ENCODE results near the gene RAB3GAP2.
A peak's percentile ranks its signal among the peaks of the same experiment; 100 is the strongest.

The RAB3GAP2 gene

GRCh38 chr1:220303871-220304270 is 31.6 kb upstream of the RAB3GAP2 start:
- Histone ChIP-seq H3K4me3 (ENCODE audit: low read length) (no peak overlapping the region), H3K9ac (ENCODE audit: low read depth, low read length) (no peak overlapping the region), H3K36me3 (ENCODE audit: insufficient read depth, low read length) (no peaks in the 10 kb centered on the region), H3K4me1 (ENCODE audit: insufficient read depth, low read length) (peaks cover 8% of the 10 kb centered on the region), H3K9me3 (ENCODE audit: insufficient read depth, low read depth, low read length) (no peaks in the 10 kb centered on the region), H3K27ac (ENCODE audit: low read depth, low read length) (no peak overlapping the region), H3K27me3 (ENCODE audit: insufficient read depth, low read length) (no peaks in the 10 kb centered on the region)
- 91% methylated on average over 4 of the region's 4 CpGs for WGBS

GRCh38 chr1:220301630-220302029 is 29.4 kb upstream of the RAB3GAP2 start:
- peaks cover 8% of the 10 kb centered on the region for H3K4me1 ChIP-seq (ENCODE audit: insufficient read depth, low read length)
- H3K27ac ChIP-seq (ENCODE audit: low read depth, low read length), result no peak overlapping the region
- H3K4me3 ChIP-seq (ENCODE audit: low read length), result no peak overlapping the region
- H3K36me3 ChIP-seq (ENCODE audit: insufficient read depth, low read length), result no peaks in the 10 kb centered on the region
- no peaks in the 10 kb centered on the region for H3K9me3 ChIP-seq (ENCODE audit: insufficient read depth, low read depth, low read length)
- H3K9ac ChIP-seq (ENCODE audit: low read depth, low read length), result no peak overlapping the region
- WGBS, result 46% methylated on average over 2 of the region's 2 CpGs
- H3K27me3 ChIP-seq (ENCODE audit: insufficient read depth, low read length), result no peaks in the 10 kb centered on the region

DNA sequence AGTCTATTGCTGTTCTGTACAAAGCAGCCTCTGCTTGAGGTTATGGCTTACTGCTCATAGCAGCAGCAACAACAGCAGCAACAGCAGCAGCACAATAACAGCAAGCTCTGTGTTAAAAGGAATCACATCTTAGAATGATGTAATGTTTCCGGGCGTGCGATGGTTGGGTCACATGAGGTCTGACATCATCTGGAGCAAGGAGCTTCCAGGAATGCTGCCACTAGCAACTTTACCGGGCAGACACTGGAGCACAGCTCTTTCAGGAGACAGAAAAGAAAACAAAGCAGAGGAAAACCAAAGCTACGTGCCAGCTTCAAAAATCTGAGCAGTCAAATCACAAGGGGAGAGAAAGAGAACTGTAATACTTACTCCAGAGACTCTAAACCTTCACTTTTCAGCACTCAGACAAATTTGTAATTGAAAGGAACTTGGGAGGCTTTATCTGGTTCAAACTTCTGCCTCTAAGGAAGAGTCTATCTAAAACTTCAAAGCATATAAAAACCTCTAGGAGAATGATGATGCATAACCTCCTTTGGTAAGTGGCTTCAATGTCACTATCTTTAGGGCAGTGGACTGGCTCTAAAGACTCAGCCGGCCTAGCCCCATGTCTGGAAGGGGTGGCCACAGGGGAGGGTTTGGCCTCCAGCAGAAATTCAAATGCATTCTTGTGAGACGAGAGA is 28.3 kb upstream of the RAB3GAP2 start:
- Histone ChIP-seq H3K27ac (ENCODE audit: low read depth, low read length) (no peak overlapping the region; the same call in 1 of the 2 replicates), H3K9me3 (ENCODE audit: insufficient read depth, low read depth, low read length) (no peaks in the 10 kb centered on the region), H3K27me3 (ENCODE audit: insufficient read depth, low read length) (no peaks in the 10 kb centered on the region), H3K36me3 (ENCODE audit: insufficient read depth, low read length) (no peaks in the 10 kb centered on the region), H3K4me1 (ENCODE audit: insufficient read depth, low read length) (peaks cover 8% of the 10 kb centered on the region), H3K9ac (ENCODE audit: low read depth, low read length) (no peak overlapping the region), H3K4me3 (ENCODE audit: low read length) (no peak overlapping the region)
- WGBS, result 53% methylated on average over 7 of the region's 7 CpGs

GRCh38 chr1:220299337-220299736 is 27.1 kb upstream of the RAB3GAP2 start:
- no peaks in the 10 kb centered on the region for H3K36me3 ChIP-seq (ENCODE audit: insufficient read depth, low read length)
- H3K27me3 ChIP-seq (ENCODE audit: insufficient read depth, low read length), result no peaks in the 10 kb centered on the region
- H3K27ac ChIP-seq (ENCODE audit: low read depth, low read length), result no peak overlapping the region
- H3K4me1 ChIP-seq (ENCODE audit: insufficient read depth, low read length), result peaks cover 8% of the 10 kb centered on the region
- H3K9me3 ChIP-seq (ENCODE audit: insufficient read depth, low read depth, low read length), result no peaks in the 10 kb centered on the region
- H3K4me3 ChIP-seq (ENCODE audit: low read length), result no peak overlapping the region
- 93% methylated on average over 5 of the region's 7 CpGs for WGBS
- H3K9ac ChIP-seq (ENCODE audit: low read depth, low read length), result no peak overlapping the region

DNA sequence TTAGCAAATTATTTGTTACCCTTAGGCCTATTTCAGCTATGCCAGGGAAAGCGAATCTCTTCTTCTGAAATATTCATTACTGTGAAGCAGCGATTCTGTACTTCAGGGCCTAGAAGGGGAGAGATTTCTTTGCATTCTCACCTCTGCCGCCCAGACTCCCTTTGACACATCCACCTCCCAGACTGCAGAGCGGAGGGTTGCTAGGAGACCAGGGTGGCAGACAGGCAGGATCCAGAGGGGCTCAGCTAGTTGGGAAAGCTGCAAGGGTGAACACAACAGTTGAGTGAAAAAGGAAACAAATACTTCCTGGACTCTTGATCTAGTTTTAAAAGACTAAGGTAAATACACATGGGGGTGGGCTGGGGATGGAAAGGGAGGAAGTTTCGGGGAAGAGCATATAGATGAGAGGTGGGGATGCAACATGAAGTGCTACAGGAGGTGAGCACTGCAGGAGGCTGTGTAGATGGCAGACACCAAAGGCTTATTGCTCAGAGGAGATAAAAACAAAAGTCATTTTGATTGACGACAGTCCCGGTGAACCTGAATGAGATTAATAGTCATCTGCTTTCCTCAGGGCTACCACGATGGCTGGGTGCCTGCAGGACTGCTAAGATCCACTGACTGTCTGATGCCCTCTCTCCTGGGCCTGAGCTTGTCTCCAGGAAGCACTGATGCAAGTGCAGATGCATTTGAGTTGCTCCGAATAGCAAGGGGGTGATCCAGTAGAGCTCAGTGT is 26.4 kb upstream of the RAB3GAP2 start:
- H3K27ac ChIP-seq (ENCODE audit: low read depth, low read length), result no peak overlapping the region
- WGBS, result 85% methylated on average over 8 of the region's 9 CpGs
- H3K4me3 ChIP-seq (ENCODE audit: low read length), result no peak overlapping the region
- no peaks in the 10 kb centered on the region for H3K27me3 ChIP-seq (ENCODE audit: insufficient read depth, low read length)
- peaks cover 8% of the 10 kb centered on the region for H3K4me1 ChIP-seq (ENCODE audit: insufficient read depth, low read length)
- H3K9ac ChIP-seq (ENCODE audit: low read depth, low read length), result no peak overlapping the region
- H3K36me3 ChIP-seq (ENCODE audit: insufficient read depth, low read length), result no peaks in the 10 kb centered on the region
- H3K9me3 ChIP-seq (ENCODE audit: insufficient read depth, low read depth, low read length), result no peaks in the 10 kb centered on the region

DNA sequence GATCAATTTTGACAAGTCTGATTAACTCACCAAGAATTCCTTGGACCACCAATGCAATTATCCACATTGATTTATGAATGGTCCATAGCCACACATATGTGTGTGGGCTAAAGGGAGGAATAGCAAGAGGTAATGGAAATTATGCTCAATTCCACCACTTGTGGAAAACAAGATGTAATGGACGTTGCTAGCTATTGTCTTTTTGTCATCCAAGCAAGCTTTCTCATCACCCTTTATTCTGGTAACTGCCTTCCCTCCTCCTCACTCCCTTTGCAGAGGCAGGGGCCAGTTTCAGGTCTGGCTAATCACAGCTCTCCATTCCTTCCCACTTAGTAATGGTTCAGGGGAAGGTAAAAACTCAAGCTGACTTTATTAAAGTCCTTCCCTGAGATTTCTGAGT is 24.7 kb upstream of the RAB3GAP2 start:
- peaks cover 11% of the 10 kb centered on the region for H3K4me1 ChIP-seq (ENCODE audit: insufficient read depth, low read length)
- H3K4me3 ChIP-seq (ENCODE audit: low read length), result no peak overlapping the region
- no peak overlapping the region for H3K9ac ChIP-seq (ENCODE audit: low read depth, low read length)
- H3K9me3 ChIP-seq (ENCODE audit: insufficient read depth, low read depth, low read length), result no peaks in the 10 kb centered on the region
- H3K36me3 ChIP-seq (ENCODE audit: insufficient read depth, low read length), result no peaks in the 10 kb centered on the region
- WGBS, result 100% methylated on average over 1 of the region's 1 CpG
- no peaks in the 10 kb centered on the region for H3K27me3 ChIP-seq (ENCODE audit: insufficient read depth, low read length)
- no peak overlapping the region for H3K27ac ChIP-seq (ENCODE audit: low read depth, low read length)

GRCh38 chr1:220294846-220295301 is 22.6 kb upstream of the RAB3GAP2 start:
- H3K4me3 ChIP-seq (ENCODE audit: low read length), result no peak overlapping the region
- 99% methylated on average over 4 of the region's 4 CpGs for WGBS
- no peaks in the 10 kb centered on the region for H3K36me3 ChIP-seq (ENCODE audit: insufficient read depth, low read length)
- H3K9ac ChIP-seq (ENCODE audit: low read depth, low read length), result no peak overlapping the region
- no peaks in the 10 kb centered on the region for H3K9me3 ChIP-seq (ENCODE audit: insufficient read depth, low read depth, low read length)
- H3K27me3 ChIP-seq (ENCODE audit: insufficient read depth, low read length), result no peaks in the 10 kb centered on the region
- H3K4me1 ChIP-seq (ENCODE audit: insufficient read depth, low read length), result peaks cover 15% of the 10 kb centered on the region
- no peak overlapping the region for H3K27ac ChIP-seq (ENCODE audit: low read depth, low read length)

GRCh38 chr1:220291580-220291979 is 19.3 kb upstream of the RAB3GAP2 start:
- no peaks in the 10 kb centered on the region for H3K36me3 ChIP-seq (ENCODE audit: insufficient read depth, low read length)
- no peak overlapping the region for H3K9ac ChIP-seq (ENCODE audit: low read depth, low read length)
- peaks cover 21% of the 10 kb centered on the region for H3K4me1 ChIP-seq (ENCODE audit: insufficient read depth, low read length)
- no peak overlapping the region for H3K4me3 ChIP-seq (ENCODE audit: low read length)
- H3K27me3 ChIP-seq (ENCODE audit: insufficient read depth, low read length), result no peaks in the 10 kb centered on the region
- H3K9me3 ChIP-seq (ENCODE audit: insufficient read depth, low read depth, low read length), result no peaks in the 10 kb centered on the region
- H3K27ac ChIP-seq (ENCODE audit: low read depth, low read length), result no peak overlapping the region

GRCh38 chr1:220290140-220290761 is 18.0 kb upstream of the RAB3GAP2 start:
- H3K4me1 ChIP-seq (ENCODE audit: insufficient read depth, low read length), result peaks cover 21% of the 10 kb centered on the region
- no peaks in the 10 kb centered on the region for H3K9me3 ChIP-seq (ENCODE audit: insufficient read depth, low read depth, low read length)
- peak overlapping the region; percentile 39 for H3K4me3 ChIP-seq (ENCODE audit: low read length)
- no peaks in the 10 kb centered on the region for H3K36me3 ChIP-seq (ENCODE audit: insufficient read depth, low read length)
- WGBS, result 57% methylated on average over 1 of the region's 4 CpGs
- peak overlapping the region; percentile 10; the same call in 1 of the 2 replicates for H3K9ac ChIP-seq (ENCODE audit: low read depth, low read length)
- peak overlapping the region; percentile 59; the same call in 1 of the 2 replicates for H3K27ac ChIP-seq (ENCODE audit: low read depth, low read length)
- H3K27me3 ChIP-seq (ENCODE audit: insufficient read depth, low read length), result no peaks in the 10 kb centered on the region

- Histone ChIP-seq H3K9me3 (ENCODE audit: insufficient read depth, low read depth, low read length) (no peaks in the 10 kb centered on the region), H3K4me1 (ENCODE audit: insufficient read depth, low read length) (peaks cover 18% of the 10 kb centered on the region), H3K4me3 (ENCODE audit: low read length) (no peak overlapping the region), H3K9ac (ENCODE audit: low read depth, low read length) (no peak overlapping the region), H3K27ac (ENCODE audit: low read depth, low read length) (no peak overlapping the region), H3K27me3 (ENCODE audit: insufficient read depth, low read length) (no peaks in the 10 kb centered on the region), H3K36me3 (ENCODE audit: insufficient read depth, low read length) (no peaks in the 10 kb centered on the region)
- 93% methylated on average over 8 of the region's 8 CpGs for WGBS
Measured at GRCh38 chr1:220287129-220287528, 14.9 kb upstream of the RAB3GAP2 start.

DNA sequence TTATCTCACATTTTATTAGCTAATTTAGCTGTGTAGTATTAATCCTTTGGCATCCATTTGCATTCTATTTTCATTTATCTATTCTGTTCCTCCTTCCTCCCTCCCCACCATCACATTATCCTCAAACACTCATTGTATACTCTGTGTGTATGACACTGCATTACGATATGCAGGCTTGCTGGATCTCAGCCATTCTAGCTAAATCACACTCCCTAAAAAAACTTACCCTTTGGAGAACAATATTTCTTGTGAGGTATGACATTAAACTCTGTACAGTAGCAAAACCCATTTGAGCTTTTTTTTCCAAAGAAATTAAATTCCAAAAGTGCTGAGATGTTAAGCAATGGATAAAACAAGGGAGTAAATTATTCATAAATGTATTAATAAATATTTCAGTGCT is 11.4 kb upstream of the RAB3GAP2 start:
- 94% methylated on average over 1 of the region's 1 CpG for WGBS
- Histone ChIP-seq H3K9me3 (ENCODE audit: insufficient read depth, low read depth, low read length) (no peaks in the 10 kb centered on the region), H3K27me3 (ENCODE audit: insufficient read depth, low read length) (no peaks in the 10 kb centered on the region), H3K36me3 (ENCODE audit: insufficient read depth, low read length) (no peaks in the 10 kb centered on the region), H3K4me3 (ENCODE audit: low read length) (no peak overlapping the region), H3K4me1 (ENCODE audit: insufficient read depth, low read length) (no peaks in the 10 kb centered on the region), H3K9ac (ENCODE audit: low read depth, low read length) (no peak overlapping the region), H3K27ac (ENCODE audit: low read depth, low read length) (no peak overlapping the region)

Data from HUES64 (cell line).